Iris pigment epithelial cell (primary cell): ENCODE data around the gene NIPAL1.

Experiments used
- DNase-seq: peaks from one replicate; pipeline ENCODE4 v3.0.0-alpha.2; 2011; ENCODE audit warnings: low read depth

Gene NIPAL1

GRCh38 chr4:48065587-48066052 is 49.0 kb downstream of the NIPAL1 start:
- no peak for DNase-seq

DNA sequence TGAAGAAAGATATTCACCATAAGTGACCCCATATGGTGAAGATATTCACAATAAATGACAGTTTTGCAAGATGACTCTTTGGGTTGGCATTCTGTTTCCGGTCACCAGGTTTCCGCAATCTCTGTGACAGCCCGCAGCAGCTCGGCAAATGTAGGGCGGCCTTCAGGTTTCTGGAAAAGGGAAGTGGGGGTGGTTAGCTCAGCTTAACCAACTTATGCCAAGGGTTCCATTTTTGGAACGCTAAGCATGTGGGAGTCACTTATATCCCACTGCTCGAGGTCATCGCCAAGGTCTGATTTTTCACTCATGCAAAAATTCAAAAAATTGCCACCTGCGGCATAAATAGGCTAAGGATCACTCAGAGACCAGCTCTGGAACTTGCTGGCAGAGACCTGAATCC is 51.0 kb downstream of the NIPAL1 start:
- no peak for DNase-seq

DNA sequence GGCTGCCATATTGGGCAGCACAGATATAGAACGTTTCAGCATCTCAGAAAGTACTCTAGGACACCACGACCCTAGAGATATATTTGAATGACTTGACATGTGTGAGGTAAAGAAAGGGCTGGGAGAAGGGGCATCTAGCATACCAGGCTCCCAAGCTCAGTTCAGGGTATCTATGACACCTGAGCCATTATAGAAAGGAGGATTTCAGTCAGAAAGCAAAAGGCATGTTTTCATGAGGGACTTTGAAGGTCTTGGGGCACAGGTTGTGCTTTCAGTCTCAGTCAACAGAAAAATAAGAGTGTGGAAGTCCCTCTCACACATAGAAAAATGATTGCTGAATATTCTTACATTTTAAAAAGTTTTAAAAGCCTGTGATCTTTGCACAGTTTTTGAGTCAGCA is 51.6 kb downstream of the NIPAL1 start:
- no peak for DNase-seq

GRCh38 chr4:48069026-48069425 is 52.5 kb downstream of the NIPAL1 start:
- DNase-seq: no peak

GRCh38 chr4:48071191-48071590 is 54.6 kb downstream of the NIPAL1 start:
- DNase-seq: peak; percentile 7

- DNase-seq: no peak
These were observed 57.1 kb downstream of the NIPAL1 start for GRCh38 chr4:48073567-48074103.

- no peak for DNase-seq
These were observed 58.1 kb downstream of the NIPAL1 start for GRCh38 chr4:48074657-48075056.

- no peak for DNase-seq
These were observed 61.9 kb downstream of the NIPAL1 start for GRCh38 chr4:48078425-48078824.

GRCh38 chr4:48078862-48079655 is 62.5 kb downstream of the NIPAL1 start:
- DNase-seq: peak; percentile 23

DNA sequence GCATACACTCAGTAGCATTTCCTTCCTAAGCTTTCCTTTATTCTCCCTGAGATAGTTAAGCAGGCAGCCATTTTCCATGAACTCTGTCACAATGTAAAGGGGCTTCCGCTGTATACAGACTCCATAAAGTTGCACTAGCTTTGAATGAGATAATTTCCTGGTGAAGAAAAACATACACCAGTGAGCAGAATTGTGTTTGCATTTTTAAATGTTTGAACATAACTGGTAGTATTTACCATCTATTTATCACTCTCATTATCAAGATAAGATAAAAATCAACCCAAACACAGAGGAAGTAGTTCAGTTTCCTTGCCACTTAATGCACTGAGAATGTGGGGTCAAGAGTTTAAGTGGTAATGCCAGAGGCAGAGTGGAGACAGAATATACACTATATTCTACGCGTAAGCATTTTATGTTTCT is 63.4 kb downstream of the NIPAL1 start:
- peak; percentile 83 for DNase-seq

DNA sequence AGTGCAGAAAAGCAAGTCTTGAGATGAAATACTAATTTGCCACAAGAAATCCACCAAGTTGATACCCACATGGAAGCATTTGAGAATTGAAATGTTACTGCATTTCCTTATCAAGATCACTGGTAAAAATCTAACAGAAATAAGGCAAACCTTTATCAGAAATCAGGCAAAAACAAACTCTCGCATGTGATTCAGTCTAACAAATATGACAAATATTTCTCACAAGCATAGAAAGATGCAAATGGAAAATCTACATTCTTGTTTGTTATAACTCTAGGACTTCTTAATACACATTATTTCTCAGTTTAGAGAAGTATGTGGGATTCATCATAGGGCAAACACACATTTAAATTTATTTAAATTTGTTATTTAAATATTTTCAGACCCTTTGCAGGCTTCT is 64.6 kb downstream of the NIPAL1 start:
- peak; percentile 68 for DNase-seq

DNA sequence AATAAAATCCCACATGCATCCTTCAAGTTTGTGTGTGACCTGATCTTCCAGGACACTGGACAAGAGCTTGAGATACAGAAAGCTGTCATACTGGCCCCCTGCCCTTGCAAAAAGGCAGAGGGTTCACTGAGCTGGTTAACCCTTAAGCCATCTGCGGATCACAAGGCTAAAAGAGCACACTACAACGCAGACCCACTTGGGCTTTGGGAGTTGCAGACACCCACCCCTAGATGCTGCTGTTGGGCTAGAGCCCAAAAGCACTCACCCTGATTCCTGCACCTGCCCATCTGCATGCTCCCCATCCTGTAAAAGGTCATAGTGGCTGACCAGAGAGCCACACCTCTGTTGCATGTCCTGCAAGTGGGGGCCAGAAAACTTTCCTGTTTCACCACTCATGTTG is 66.4 kb downstream of the NIPAL1 start:
- DNase-seq: no peak

GRCh38 chr4:48085821-48086589 is 69.4 kb downstream of the NIPAL1 start:
- no peak for DNase-seq
